Neuronal stem cell (in vitro differentiated cells): Measurements from ENCODE around the gene NPSR1.

Source experiments
- DNase-seq: peaks from one replicate; pipeline ENCODE4 v3.0.0-alpha.2; 2013; ENCODE audit warnings: low spot score
- H2AFZ ChIP-seq: one replicate; pipeline ENCODE4 v1.6.1; 2013; ENCODE audit warnings: mild to moderate bottlenecking, low read length, inconsistent platforms
- H2AK5ac ChIP-seq: 2 replicates; pipeline ENCODE4 v1.6.1; 2013; ENCODE audit warnings: low read depth, mild to moderate bottlenecking, inconsistent platforms, low read length, moderate library complexity, mixed read lengths
- H2BK120ac ChIP-seq: 2 replicates; pipeline ENCODE4 v1.6.1; 2013; ENCODE audit warnings: low read depth, mild to moderate bottlenecking, inconsistent platforms, low read length, moderate library complexity, mixed read lengths
- H2BK12ac ChIP-seq: one replicate; pipeline ENCODE4 v1.6.1; 2013; ENCODE audit warnings: low read length, inconsistent platforms
- H2BK15ac ChIP-seq: 2 replicates; pipeline ENCODE4 v1.6.1; 2013; ENCODE audit warnings: mild to moderate bottlenecking, low read length, inconsistent platforms, mixed read lengths
- H2BK5ac ChIP-seq: one replicate; pipeline ENCODE4 v1.6.1; 2013; ENCODE audit warnings: inconsistent platforms, mild to moderate bottlenecking, low read length, moderate library complexity
- H3K14ac ChIP-seq: one replicate; pipeline ENCODE4 v1.6.1; 2013; ENCODE audit warnings: low read length, inconsistent platforms
- H3K18ac ChIP-seq: 2 replicates; pipeline ENCODE4 v1.6.1; 2013; ENCODE audit warnings: low read length, inconsistent platforms
- H3K23ac ChIP-seq: 2 replicates; pipeline ENCODE4 v1.6.1; 2013; ENCODE audit warnings: low read depth, mild to moderate bottlenecking, mixed read lengths, low read length, inconsistent platforms; ENCODE audit not compliant: poor library complexity
- H3K27ac ChIP-seq: replicated peaks from 3 replicates; pipeline ENCODE4 v1.5.1; 2013; ENCODE audit warnings: low read length, inconsistent platforms
- H3K27me3 ChIP-seq, 3 experiments: 2 replicates each; pipeline ENCODE4 v1.6.1; 2013; ENCODE audit warnings: low read length in 3 of 3, mild to moderate bottlenecking in 2 of 3, inconsistent platforms in 1 of 3, low read depth in 1 of 3, mixed read lengths in 1 of 3, moderate library complexity in 1 of 3; ENCODE audit not compliant: control insufficient read depth in 3 of 3, insufficient read depth in 3 of 3
- H3K36me3 ChIP-seq, 2 donors: replicated peaks in 1 of 2; 2 replicates each; pipeline ENCODE4 v1.6.1; 2013; ENCODE audit warnings: low read length in 2 of 2; ENCODE audit not compliant: control insufficient read depth in 2 of 2, insufficient read depth in 2 of 2
- H3K4ac ChIP-seq: 2 replicates; pipeline ENCODE4 v1.6.1; 2013; ENCODE audit warnings: inconsistent platforms, mild to moderate bottlenecking, low read length, moderate library complexity
- H3K4me1 ChIP-seq, 2 donors: 1 replicate in 1 of 2; 2 replicates in 1 of 2; pipeline ENCODE4 v1.6.1; 2013; ENCODE audit warnings: low read length in 2 of 2, low read depth in 1 of 2; ENCODE audit not compliant: control insufficient read depth in 2 of 2, insufficient read depth in 1 of 2
- H3K4me2 ChIP-seq: one replicate; pipeline ENCODE4 v1.6.1; 2013; ENCODE audit warnings: mild to moderate bottlenecking, low read length, inconsistent platforms; ENCODE audit not compliant: insufficient read depth, poor library complexity, severe bottlenecking
- H3K4me3 ChIP-seq, 2 donors: 2 replicates each; pipeline ENCODE4 v1.5.1; 2013; ENCODE audit warnings: low read length in 2 of 2, mild to moderate bottlenecking in 2 of 2, inconsistent platforms in 1 of 2, moderate library complexity in 1 of 2
- H3K79me1 ChIP-seq: one replicate; pipeline ENCODE4 v1.6.1; 2013; ENCODE audit warnings: low read depth, mild to moderate bottlenecking, inconsistent platforms, low read length, moderate library complexity
- H3K9ac ChIP-seq: one replicate; pipeline ENCODE4 v1.6.1; 2013; ENCODE audit warnings: mild to moderate bottlenecking, low read depth, low read length, inconsistent platforms; ENCODE audit not compliant: poor library complexity
- H3K9me3 ChIP-seq, 2 donors: replicated peaks in 1 of 2; 2 replicates each; pipeline versions ENCODE3 to v1.6.1; 2013; ENCODE audit warnings: low read length in 2 of 2, mild to moderate bottlenecking in 2 of 2, inconsistent platforms in 1 of 2, low read depth in 1 of 2, mixed read lengths in 1 of 2, moderate library complexity in 1 of 2; ENCODE audit not compliant: control insufficient read depth in 2 of 2, insufficient read depth in 1 of 2
- H4K8ac ChIP-seq: one replicate; pipeline ENCODE4 v1.6.1; 2013; ENCODE audit warnings: low read depth, mild to moderate bottlenecking, inconsistent platforms, low read length, moderate library complexity
- H4K91ac ChIP-seq: one replicate; pipeline ENCODE4 v1.6.1; 2013; ENCODE audit warnings: low read length, low read depth, mild to moderate bottlenecking, inconsistent platforms; ENCODE audit not compliant: poor library complexity
- WGBS, 2 donors: extraction: QIAGEN DNeasy Blood & Tissue Kit; methylation state at CpG; one replicate each; pipeline ENCODE4 v1.1.7; 2013; ENCODE audit warnings: missing lambda C conversion rate in 2 of 2, mixed read lengths in 1 of 2; ENCODE audit not compliant: insufficient read length in 2 of 2, insufficient replicate concordance in 1 of 2; ENCODE audit errors: extremely low coverage in 2 of 2; 5-methylcytosine and 5-hydroxymethylcytosine counted together

Gene NPSR1

DNA sequence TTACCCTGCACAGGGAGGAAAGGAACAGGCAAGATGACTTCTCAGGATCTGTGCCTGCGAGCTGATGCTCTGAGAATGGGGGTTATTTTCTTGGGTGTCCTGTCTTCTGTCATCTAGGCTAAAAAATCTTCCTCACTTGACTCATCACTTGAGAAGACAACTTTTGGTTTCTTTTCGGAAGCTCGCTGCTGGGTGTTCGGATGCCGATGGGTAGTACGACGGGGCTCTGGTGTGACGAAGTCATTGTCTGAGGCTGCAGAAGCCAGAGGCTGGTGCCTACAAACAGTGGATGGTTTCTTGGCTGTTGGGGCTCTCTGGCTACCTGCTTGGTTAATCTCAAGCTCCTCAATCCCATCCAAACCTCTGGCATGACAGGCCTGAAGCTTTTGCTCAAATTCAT is 92.2 kb downstream of the NPSR1 start:
- H3K23ac ChIP-seq = no peak overlapping the region
- H3K79me1 ChIP-seq = no peaks in the 10 kb centered on the region
- H3K36me3 ChIP-seq = no peaks in the 10 kb centered on the region
- no peak overlapping the region for H3K4me3 ChIP-seq
- no peak overlapping the region for H4K91ac ChIP-seq
- no peak overlapping the region for H2BK120ac ChIP-seq
- no peaks in the 10 kb centered on the region for H3K4me1 ChIP-seq
- H3K14ac ChIP-seq = no peak overlapping the region
- no peak overlapping the region for H4K8ac ChIP-seq
- no peak for DNase-seq
- no peak overlapping the region for H3K18ac ChIP-seq
- H2BK12ac ChIP-seq = no peak overlapping the region
- H2AFZ ChIP-seq = no peak overlapping the region
- no peak overlapping the region for H3K9ac ChIP-seq
- H3K27me3 ChIP-seq = no peaks in the 10 kb centered on the region
- no peak overlapping the region for H2BK15ac ChIP-seq
- no peaks in the 10 kb centered on the region for H3K9me3 ChIP-seq
- H2AK5ac ChIP-seq = no peak overlapping the region
- H2BK5ac ChIP-seq = no peak overlapping the region
- no peak overlapping the region for H3K4ac ChIP-seq
- WGBS, 2 donors = no CpG with 5 or more reads among the region's 8 CpGs
- H3K27ac ChIP-seq = no peak overlapping the region
- no peak overlapping the region for H3K4me2 ChIP-seq

DNA sequence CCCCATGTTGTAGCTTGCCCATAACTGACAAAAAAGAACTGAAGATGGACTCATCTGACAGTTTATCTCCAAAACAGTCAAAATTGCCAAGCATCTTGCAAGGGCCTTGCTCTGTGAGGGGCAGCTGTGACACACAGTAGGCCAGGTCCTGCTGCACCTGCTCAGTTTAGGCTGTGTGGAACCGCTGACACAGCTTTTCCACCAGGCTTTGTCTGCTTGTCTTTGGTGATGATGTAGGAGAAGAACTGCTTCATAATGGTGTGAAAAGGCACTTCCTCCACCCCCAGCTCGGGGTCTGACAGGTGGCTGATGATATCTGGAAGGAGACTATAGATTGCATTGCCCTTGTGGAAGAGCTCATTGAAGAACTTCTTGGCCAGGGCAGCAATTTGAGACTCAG is 92.6 kb downstream of the NPSR1 start:
- no peak overlapping the region for H2BK12ac ChIP-seq
- no peaks in the 10 kb centered on the region for H3K79me1 ChIP-seq
- H4K8ac ChIP-seq = no peak overlapping the region
- no peak overlapping the region for H2BK15ac ChIP-seq
- no peak overlapping the region for H2AK5ac ChIP-seq
- H3K9me3 ChIP-seq = no peaks in the 10 kb centered on the region
- H4K91ac ChIP-seq = no peak overlapping the region
- no peak overlapping the region for H3K27ac ChIP-seq
- H2BK5ac ChIP-seq = no peak overlapping the region
- H3K4me2 ChIP-seq = no peak overlapping the region
- H3K4me1 ChIP-seq = no peaks in the 10 kb centered on the region
- H3K4me3 ChIP-seq = no peak overlapping the region
- DNase-seq = no peak
- H3K4ac ChIP-seq = no peak overlapping the region
- no peak overlapping the region for H3K14ac ChIP-seq
- H2AFZ ChIP-seq = no peak overlapping the region
- H3K9ac ChIP-seq = no peak overlapping the region
- no peaks in the 10 kb centered on the region for H3K36me3 ChIP-seq
- no peak overlapping the region for H3K23ac ChIP-seq
- no peaks in the 10 kb centered on the region for H3K27me3 ChIP-seq
- H2BK120ac ChIP-seq = no peak overlapping the region
- whole genome bisulfite sequencing, 2 donors = no CpG with 5 or more reads among the region's 2 CpGs
- H3K18ac ChIP-seq = no peak overlapping the region

DNA sequence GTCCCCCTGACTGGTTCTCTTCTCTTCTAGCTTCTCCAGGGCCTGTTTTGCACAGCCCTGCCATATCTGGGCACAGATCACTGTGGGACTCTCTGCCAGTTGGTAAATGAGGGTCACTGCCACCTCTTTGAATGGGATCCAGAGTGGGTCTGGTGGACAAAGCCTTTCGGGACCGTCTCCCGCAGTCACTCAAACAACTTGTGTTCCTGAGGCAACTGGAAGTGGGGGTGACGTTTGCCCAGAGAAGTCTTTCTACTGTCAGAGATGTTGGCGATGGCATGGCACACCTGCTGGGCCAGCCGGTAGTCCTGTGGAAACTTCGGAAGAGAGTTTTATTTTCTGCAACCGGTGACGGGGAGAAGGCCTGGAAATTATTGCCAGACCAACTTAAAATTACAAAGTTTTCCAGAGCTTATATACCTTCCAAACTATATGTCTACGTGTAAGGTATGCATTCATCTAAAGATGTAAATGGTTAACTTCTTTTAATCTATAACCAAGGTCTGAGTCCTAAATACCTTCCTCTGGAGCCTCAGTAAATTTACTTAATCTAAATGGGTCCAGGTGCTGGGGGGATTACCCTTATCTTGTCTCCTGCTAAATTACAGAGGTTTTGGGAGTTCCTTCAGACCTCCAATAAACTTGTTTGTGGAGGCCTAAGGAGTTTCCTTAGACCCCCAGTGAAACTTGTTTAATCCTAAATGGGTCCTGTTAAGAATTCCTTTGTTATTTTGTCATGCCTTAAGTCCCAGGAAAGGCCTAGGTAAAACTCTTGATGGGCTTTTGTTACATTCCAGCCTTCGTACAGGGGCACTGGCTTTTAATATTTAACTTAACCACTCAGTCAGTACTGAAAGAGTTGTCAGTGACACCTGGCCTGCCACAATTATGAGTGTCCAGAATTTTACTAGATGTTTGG is 94.0 kb downstream of the NPSR1 start:
- no peak overlapping the region for H2BK120ac ChIP-seq

DNA sequence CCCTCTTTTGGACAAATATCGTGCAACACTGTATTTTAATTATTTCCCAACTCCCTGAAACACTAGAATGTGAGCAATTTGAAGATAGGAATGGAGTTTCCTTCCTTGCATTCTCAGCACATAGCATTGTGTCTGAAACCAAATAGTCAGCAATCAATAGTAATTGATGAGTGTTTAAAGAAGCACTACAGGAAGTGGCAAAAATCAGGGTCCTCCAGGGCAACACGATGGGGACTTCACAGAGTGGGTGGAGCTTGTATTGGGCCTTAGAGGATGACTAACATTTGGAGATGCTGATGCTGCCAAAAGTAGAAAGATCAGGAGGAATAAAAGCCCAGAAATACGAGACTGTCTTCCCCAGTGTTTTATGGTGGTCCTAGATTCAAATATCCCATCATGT is 94.9 kb downstream of the NPSR1 start:
- Histone ChIP-seq H3K9me3 (no peaks in the 10 kb centered on the region), H2AFZ (no peak overlapping the region)
- WGBS, 2 donors = no CpG with 5 or more reads among the region's 3 CpGs

More for the DNA sequence above, 94.0 kb downstream of the NPSR1 start:
- H2BK15ac ChIP-seq = no peak overlapping the region
- H2BK5ac ChIP-seq = no peak overlapping the region
- H3K36me3 ChIP-seq = no peaks in the 10 kb centered on the region
- no peak overlapping the region for H3K23ac ChIP-seq
- no peak overlapping the region for H3K27ac ChIP-seq
- no peak overlapping the region for H3K4me3 ChIP-seq
- H3K9ac ChIP-seq = no peak overlapping the region
- no peaks in the 10 kb centered on the region for H3K4me1 ChIP-seq
- H3K4ac ChIP-seq = no peak overlapping the region
- no peaks in the 10 kb centered on the region for H3K9me3 ChIP-seq
- H2AK5ac ChIP-seq = no peak overlapping the region
- H3K14ac ChIP-seq = no peak overlapping the region
- no peaks in the 10 kb centered on the region for H3K27me3 ChIP-seq
- no peak for DNase-seq
- no peak overlapping the region for H2BK12ac ChIP-seq
- H3K4me2 ChIP-seq = no peak overlapping the region
- no peak overlapping the region for H4K8ac ChIP-seq
- H4K91ac ChIP-seq = no peak overlapping the region
- no CpG with 5 or more reads among the region's 11 CpGs for WGBS, 2 donors
- H2AFZ ChIP-seq = no peak overlapping the region
- no peaks in the 10 kb centered on the region for H3K79me1 ChIP-seq
- H3K18ac ChIP-seq = no peak overlapping the region

More for the DNA sequence above, 94.9 kb downstream of the NPSR1 start:
- Histone ChIP-seq H2BK12ac (no peak overlapping the region), H4K91ac (no peak overlapping the region), H3K18ac (no peak overlapping the region), H2BK15ac (no peak overlapping the region), H4K8ac (no peak overlapping the region), H3K4ac (no peak overlapping the region), H3K4me3 (no peak overlapping the region), H3K27ac (no peak overlapping the region), H3K4me2 (no peak overlapping the region), H2AK5ac (no peak overlapping the region), H2BK120ac (no peak overlapping the region), H3K79me1 (no peaks in the 10 kb centered on the region), H3K4me1 (no peaks in the 10 kb centered on the region), H3K14ac (no peak overlapping the region), H3K23ac (no peak overlapping the region), H3K27me3 (no peaks in the 10 kb centered on the region), H3K9ac (no peak overlapping the region), H3K36me3 (no peaks in the 10 kb centered on the region), H2BK5ac (no peak overlapping the region)
- no peak for DNase-seq
